ENCODE results near the gene GMDS.
A peak's percentile ranks its signal among the peaks of the same experiment; 100 is the strongest.

Gene GMDS

GRCh38 chr6:2086326-2086965 is 159.0 kb downstream of the GMDS start:
- no peaks in the 10 kb centered on the region for H3K27me3 ChIP-seq (replicated peaks; ENCODE audit: control insufficient read depth, insufficient read depth, low read length)
- no peak overlapping the region for H3K4me3 ChIP-seq (replicated peaks; ENCODE audit: low read depth, low read length)
- no peaks in the 10 kb centered on the region for H3K36me3 ChIP-seq (ENCODE audit: control insufficient read depth, insufficient read depth, low read length)
- TF ChIP-seq CTCF (IDR thresholded peaks at IDR 0.05; ENCODE audit: insufficient read depth, low read length, poor library complexity, severe bottlenecking) = no peak
- DNase-seq (ENCODE audit: extremely low read depth, insufficient read length) = no peak

GRCh38 chr6:2085657-2086056 is 159.7 kb downstream of the GMDS start:
- H3K27me3 ChIP-seq (replicated peaks; ENCODE audit: control insufficient read depth, insufficient read depth, low read length) = no peaks in the 10 kb centered on the region
- TF ChIP-seq CTCF (IDR thresholded peaks at IDR 0.05; ENCODE audit: insufficient read depth, low read length, poor library complexity, severe bottlenecking) = no peak
- H3K36me3 ChIP-seq (ENCODE audit: control insufficient read depth, insufficient read depth, low read length) = no peaks in the 10 kb centered on the region
- DNase-seq (ENCODE audit: extremely low read depth, insufficient read length) = no peak
- H3K4me3 ChIP-seq (replicated peaks; ENCODE audit: low read depth, low read length) = no peak overlapping the region

- DNase-seq (ENCODE audit: extremely low read depth, insufficient read length) = peak; percentile 26
- TF ChIP-seq CTCF (IDR thresholded peaks at IDR 0.05; ENCODE audit: insufficient read depth, low read length, poor library complexity, severe bottlenecking) = no peak
- no peak overlapping the region for H3K4me3 ChIP-seq (replicated peaks; ENCODE audit: low read depth, low read length)
- no peaks in the 10 kb centered on the region for H3K36me3 ChIP-seq (ENCODE audit: control insufficient read depth, insufficient read depth, low read length)
- H3K27me3 ChIP-seq (replicated peaks; ENCODE audit: control insufficient read depth, insufficient read depth, low read length) = no peaks in the 10 kb centered on the region
Observed at GRCh38 chr6:2081155-2082138, 164.0 kb downstream of the GMDS start.

GRCh38 chr6:2078888-2079287 is 166.5 kb downstream of the GMDS start:
- no peak for DNase-seq (ENCODE audit: extremely low read depth, insufficient read length)
- Histone ChIP-seq H3K4me3 (replicated peaks; ENCODE audit: low read depth, low read length) (no peak overlapping the region), H3K27me3 (replicated peaks; ENCODE audit: control insufficient read depth, insufficient read depth, low read length) (no peaks in the 10 kb centered on the region), H3K36me3 (ENCODE audit: control insufficient read depth, insufficient read depth, low read length) (no peaks in the 10 kb centered on the region)
- TF ChIP-seq CTCF (IDR thresholded peaks at IDR 0.05; ENCODE audit: insufficient read depth, low read length, poor library complexity, severe bottlenecking) = no peak

GRCh38 chr6:2077826-2078225 is 167.6 kb downstream of the GMDS start:
- no peaks in the 10 kb centered on the region for H3K27me3 ChIP-seq (replicated peaks; ENCODE audit: control insufficient read depth, insufficient read depth, low read length)
- H3K4me3 ChIP-seq (replicated peaks; ENCODE audit: low read depth, low read length) = no peak overlapping the region
- no peaks in the 10 kb centered on the region for H3K36me3 ChIP-seq (ENCODE audit: control insufficient read depth, insufficient read depth, low read length)
- no peak for DNase-seq (ENCODE audit: extremely low read depth, insufficient read length)
- no peak for TF ChIP-seq CTCF (IDR thresholded peaks at IDR 0.05; ENCODE audit: insufficient read depth, low read length, poor library complexity, severe bottlenecking)
